ENCODE data around the gene RAMP2. TPM values are rescaled to one million over a fixed set of nuclear protein-coding genes. Genes with fewer than 3 reads are reported as not detected.

The RAMP2 gene
- total RNA-seq, 1 experiment from 2014 or later = 11.7 TPM

DNA sequence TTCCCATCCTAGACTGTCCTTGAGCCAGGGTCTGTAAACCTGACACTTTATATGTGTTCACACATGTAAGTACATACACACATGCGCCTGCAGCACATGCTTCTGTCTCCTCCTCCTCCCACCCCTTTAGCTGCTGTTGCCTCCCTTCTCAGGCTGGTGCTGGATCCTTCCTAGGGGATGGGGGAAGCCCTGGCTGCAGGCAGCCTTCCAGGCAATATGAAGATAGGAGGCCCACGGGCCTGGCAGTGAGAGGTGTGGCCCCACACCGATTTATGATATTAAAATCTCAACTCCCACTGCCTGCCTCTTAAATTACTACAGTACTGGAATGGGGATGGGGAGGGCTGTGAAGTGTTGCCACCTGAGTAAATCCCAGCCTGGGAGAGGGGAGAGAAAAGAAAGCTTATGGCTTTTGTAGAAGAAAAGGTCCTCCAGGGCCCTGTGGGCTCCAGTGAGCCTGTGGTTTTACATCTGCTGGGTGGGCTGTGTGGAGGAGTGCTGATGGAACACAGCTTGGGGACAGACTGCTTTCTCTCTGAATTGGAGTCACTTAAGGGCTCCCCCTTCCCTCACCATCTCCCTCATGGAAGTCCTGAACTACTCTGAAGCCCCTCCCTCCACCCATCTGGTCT is 18.4 kb downstream of the RAMP2 start:
- peaks cover 8% of the 10 kb centered on the region for H3K23me2 ChIP-seq (ENCODE audit: insufficient read length, low read depth, low read length, poor library complexity, severe bottlenecking)
- no peak overlapping the region for H4K91ac ChIP-seq (ENCODE audit: insufficient read length, low read depth, low read length)
- no peak overlapping the region for H3K27ac ChIP-seq (ENCODE audit: insufficient read length, low read depth, low read length)
- H3T11ph ChIP-seq (ENCODE audit: low read length) = no peak overlapping the region
- no peak overlapping the region for H2BK20ac ChIP-seq (ENCODE audit: low read depth, low read length, poor library complexity, severe bottlenecking)
- TF ChIP-seq, protein P1, sequence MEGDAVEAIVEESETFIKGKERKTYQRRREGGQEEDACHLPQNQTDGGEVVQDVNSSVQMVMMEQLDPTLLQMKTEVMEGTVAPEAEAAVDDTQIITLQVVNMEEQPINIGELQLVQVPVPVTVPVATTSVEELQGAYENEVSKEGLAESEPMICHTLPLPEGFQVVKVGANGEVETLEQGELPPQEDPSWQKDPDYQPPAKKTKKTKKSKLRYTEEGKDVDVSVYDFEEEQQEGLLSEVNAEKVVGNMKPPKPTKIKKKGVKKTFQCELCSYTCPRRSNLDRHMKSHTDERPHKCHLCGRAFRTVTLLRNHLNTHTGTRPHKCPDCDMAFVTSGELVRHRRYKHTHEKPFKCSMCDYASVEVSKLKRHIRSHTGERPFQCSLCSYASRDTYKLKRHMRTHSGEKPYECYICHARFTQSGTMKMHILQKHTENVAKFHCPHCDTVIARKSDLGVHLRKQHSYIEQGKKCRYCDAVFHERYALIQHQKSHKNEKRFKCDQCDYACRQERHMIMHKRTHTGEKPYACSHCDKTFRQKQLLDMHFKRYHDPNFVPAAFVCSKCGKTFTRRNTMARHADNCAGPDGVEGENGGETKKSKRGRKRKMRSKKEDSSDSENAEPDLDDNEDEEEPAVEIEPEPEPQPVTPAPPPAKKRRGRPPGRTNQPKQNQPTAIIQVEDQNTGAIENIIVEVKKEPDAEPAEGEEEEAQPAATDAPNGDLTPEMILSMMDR (conservative IDR thresholded peaks at IDR 0.05) = no peak
- H3K4me1 Mint-ChIP-seq = peaks cover 21 to 22% of the 10 kb centered on the region in 2 experiments
- H3K27ac Mint-ChIP-seq = peak overlapping the region in 1 of 3 experiments; percentile 28; a peak in 3 of 7 replicates
- peak overlapping the region; percentile 60 to 80 for H3K4me3 Mint-ChIP-seq
- H3K23ac ChIP-seq (ENCODE audit: insufficient read length, low read depth, low read length) = no peak overlapping the region
- no peak overlapping the region for H3K14ac ChIP-seq (ENCODE audit: insufficient read depth, low read length)
- no peaks in the 10 kb centered on the region for H3K79me2 ChIP-seq (ENCODE audit: insufficient read depth, low read length)
- H2AK5ac ChIP-seq (ENCODE audit: insufficient read length, low read length) = no peak overlapping the region
- H4K20me1 ChIP-seq (ENCODE audit: control insufficient read depth, insufficient read depth, insufficient read length) = no peaks in the 10 kb centered on the region
- no peaks in the 10 kb centered on the region for H3K9me3 Mint-ChIP-seq
- H3K4me1 ChIP-seq (ENCODE audit: insufficient read depth, low read length) = no peaks in the 10 kb centered on the region
- no peak overlapping the region for H3K56ac ChIP-seq (ENCODE audit: insufficient read length, low read depth, low read length)
- no peak overlapping the region for H2BK12ac ChIP-seq (ENCODE audit: insufficient read length, low read depth, low read length)
- WGBS (ENCODE audit: extremely low coverage, insufficient read length, low lambda C conversion rate) = no CpG with 5 or more reads among the region's 3 CpGs
- H3K18ac ChIP-seq (ENCODE audit: insufficient read length, low read depth, low read length) = no peak overlapping the region
- no peak for DNase-seq
- no peak overlapping the region for H2BK5ac ChIP-seq (ENCODE audit: insufficient read length, low read length)
- H3K27me3 Mint-ChIP-seq (ENCODE audit: low read depth) = peaks cover 28% of the 10 kb centered on the region
- H3K4me2 ChIP-seq (ENCODE audit: insufficient read depth, insufficient read length, low read length) = peak overlapping the region; percentile 47
- H2AFZ ChIP-seq (ENCODE audit: low read length) = no peak overlapping the region
- H3K9me3 ChIP-seq (ENCODE audit: control insufficient read depth, low read depth, low read length) = no peaks in the 10 kb centered on the region
- H3K27me3 ChIP-seq (ENCODE audit: insufficient read depth, low read length) = peaks cover 10% of the 10 kb centered on the region; the same call in 1 of the 2 replicates
- H3K9ac ChIP-seq (ENCODE audit: extremely low read depth, insufficient read length, low read length) = no peak overlapping the region
- no peak overlapping the region for H2BK15ac ChIP-seq (ENCODE audit: low read depth, low read length)
- no peak overlapping the region for H4K5ac ChIP-seq (ENCODE audit: insufficient read length, low read depth, low read length)
- H4K8ac ChIP-seq (replicated peaks; ENCODE audit: insufficient read length, low read depth, low read length) = no peak overlapping the region
- peaks cover 4 to 44% (median 41%) of the 10 kb centered on the region in 3 experiments for H3K36me3 Mint-ChIP-seq (ENCODE audit: insufficient read depth in 1 of 3, low read depth in 3 of 3)
- H3K4ac ChIP-seq (ENCODE audit: low read depth, low read length) = no peak overlapping the region
- H2BK120ac ChIP-seq (ENCODE audit: low read depth, low read length, poor library complexity, severe bottlenecking) = no peak overlapping the region
- no peaks in the 10 kb centered on the region for H3K79me1 ChIP-seq (ENCODE audit: insufficient read depth, low read depth, low read length, poor library complexity, severe bottlenecking)

Data from H9 (cell line).